Activated T-helper 9 cell treated with anti-CD3 and anti-CD28 coated beads, Interleukin-2, amount 50 U/mL, for 16 hours (primary cell): Measurements from ENCODE around the gene SENP3.
"Not testable (repeated sequence)": the region's sequence is repeated elsewhere in the genome, so short reads cannot be mapped to it uniquely, and the experiment has no call there.

ENCODE experiments used
- DNase-seq: peaks from one replicate; pipeline ENCODE4 v3.0.0-alpha.2; 2020; ENCODE audit warnings: low read depth

Gene SENP3

GRCh38 chr17:7597561-7597960 lies 35.8 kb downstream of the SENP3 start:
- DNase-seq: not testable (repeated sequence)

GRCh38 chr17:7606280-7606679 lies 44.6 kb downstream of the SENP3 start:
- no peak for DNase-seq

GRCh38 chr17:7610641-7611040 lies 48.9 kb downstream of the SENP3 start:
- no peak for DNase-seq

GRCh38 chr17:7611635-7612293 lies 50.0 kb downstream of the SENP3 start:
- DNase-seq: no peak

GRCh38 chr17:7612294-7612640 lies 50.5 kb downstream of the SENP3 start:
- no peak for DNase-seq

- no peak for DNase-seq
These were observed 52.2 kb downstream of the SENP3 start for GRCh38 chr17:7613769-7614424.

- peak; percentile 98 for DNase-seq
These were observed 52.9 kb downstream of the SENP3 start, which contains the start of gene FXR2 for GRCh38 chr17:7614425-7615264. Gene FXR2, minus strand, starts transcription at chr17:7614897. Its CDS starts 365 bp downstream, at chr17:7614532.

GRCh38 chr17:7615265-7615747 lies 53.6 kb downstream of the SENP3 start:
- DNase-seq: no peak

- DNase-seq: no peak
These were observed 56.9 kb downstream of the SENP3 start for GRCh38 chr17:7618608-7619007.

- no peak for DNase-seq
These were observed 59.1 kb downstream of the SENP3 start for GRCh38 chr17:7620835-7621234.
